Stimulated activated memory B cell treated with anti-CD40 and anti-IgM and Interleukin-4, amounts not matched to agents 10 μg/mL and 1 μg/mL and 100 μg/mL, for 72 hours (primary cell): ENCODE data around the gene SIRT2.
"Not testable (repeated sequence)": the region's sequence is repeated elsewhere in the genome, so short reads cannot be mapped to it uniquely, and the experiment has no call there.

Experiments
- ATAC-seq: fragments of 150-1000 bp; cut with Tn5 transposase; 2 replicates; pipeline ENCODE4 v1.10.0; 2021
- H3K27ac Mint-ChIP-seq: one replicate; pipeline ENCODE4 v1.8.0; 2022; ENCODE audit warnings: mild to moderate bottlenecking, mixed read lengths
- H3K27me3 Mint-ChIP-seq: one replicate; pipeline ENCODE4 v1.8.0; 2022; ENCODE audit warnings: mixed read lengths
- H3K36me3 Mint-ChIP-seq: one replicate; pipeline ENCODE4 v1.8.0; 2022; ENCODE audit warnings: mixed read lengths
- H3K4me1 Mint-ChIP-seq: one replicate; pipeline ENCODE4 v1.8.0; 2022; ENCODE audit warnings: mixed read lengths
- H3K4me3 Mint-ChIP-seq: one replicate; pipeline ENCODE4 v1.8.0; 2022; ENCODE audit warnings: mild to moderate bottlenecking, moderate library complexity, mixed read lengths
- H3K9me3 Mint-ChIP-seq: one replicate; pipeline ENCODE4 v1.8.0; 2022; ENCODE audit warnings: mixed read lengths

Gene SIRT2

GRCh38 chr19:38890686-38891085 lies 8.7 kb downstream of the SIRT2 start:
- no peak for ATAC-seq
- peaks cover 13% of the 10 kb centered on the region for H3K4me1 Mint-ChIP-seq
- no peak overlapping the region for H3K27ac Mint-ChIP-seq
- no peaks in the 10 kb centered on the region for H3K27me3 Mint-ChIP-seq
- H3K4me3 Mint-ChIP-seq, result no peak overlapping the region
- H3K9me3 Mint-ChIP-seq, result no peaks in the 10 kb centered on the region
- peaks cover 17% of the 10 kb centered on the region for H3K36me3 Mint-ChIP-seq

GRCh38 chr19:38889803-38890202 lies 9.6 kb downstream of the SIRT2 start:
- no peak overlapping the region for H3K27ac Mint-ChIP-seq
- H3K27me3 Mint-ChIP-seq, result no peaks in the 10 kb centered on the region
- peaks cover 4% of the 10 kb centered on the region for H3K4me1 Mint-ChIP-seq
- H3K9me3 Mint-ChIP-seq, result no peaks in the 10 kb centered on the region
- no peak overlapping the region for H3K4me3 Mint-ChIP-seq
- ATAC-seq, result no peak
- H3K36me3 Mint-ChIP-seq, result peaks cover 10% of the 10 kb centered on the region

GRCh38 chr19:38888876-38889275 lies 10.5 kb downstream of the SIRT2 start:
- H3K9me3 Mint-ChIP-seq, result no peaks in the 10 kb centered on the region
- peaks cover 6% of the 10 kb centered on the region for H3K36me3 Mint-ChIP-seq
- no peak overlapping the region for H3K27ac Mint-ChIP-seq

GRCh38 chr19:38884691-38885090 lies 14.7 kb downstream of the SIRT2 start:
- H3K27ac Mint-ChIP-seq, H3K4me3 Mint-ChIP-seq, H3K27me3 Mint-ChIP-seq, H3K9me3 Mint-ChIP-seq, ATAC-seq: not testable (repeated sequence)
- peaks cover 24% of the 10 kb centered on the region for H3K36me3 Mint-ChIP-seq
- peaks cover 15% of the 10 kb centered on the region for H3K4me1 Mint-ChIP-seq

More at GRCh38 chr19:38888876-38889275, 10.5 kb downstream of the SIRT2 start:
- no peak for ATAC-seq
- Mint-ChIP-seq H3K27me3 (no peaks in the 10 kb centered on the region), H3K4me3 (no peak overlapping the region), H3K4me1 (no peaks in the 10 kb centered on the region)

- peak overlapping the region; percentile 43 for H3K27ac Mint-ChIP-seq
- H3K4me1 Mint-ChIP-seq, result peaks cover 24% of the 10 kb centered on the region
- H3K9me3 Mint-ChIP-seq, result no peaks in the 10 kb centered on the region
- no peaks in the 10 kb centered on the region for H3K27me3 Mint-ChIP-seq
- no peak overlapping the region for H3K4me3 Mint-ChIP-seq
- peaks cover 19% of the 10 kb centered on the region for H3K36me3 Mint-ChIP-seq
- ATAC-seq, result no peak
Measured at GRCh38 chr19:38883286-38883685, 16.1 kb downstream of the SIRT2 start.

- ATAC-seq, result no peak
- peaks cover 46% of the 10 kb centered on the region for H3K4me1 Mint-ChIP-seq
- H3K4me3 Mint-ChIP-seq, result no peak overlapping the region
- H3K9me3 Mint-ChIP-seq, result no peaks in the 10 kb centered on the region
- no peaks in the 10 kb centered on the region for H3K27me3 Mint-ChIP-seq
- H3K27ac Mint-ChIP-seq, result peak overlapping the region; percentile 100
- H3K36me3 Mint-ChIP-seq, result peaks cover 24% of the 10 kb centered on the region
Measured at GRCh38 chr19:38880882-38881609, 18.4 kb downstream of the SIRT2 start.

- no peak for ATAC-seq
- Mint-ChIP-seq H3K9me3 (no peaks in the 10 kb centered on the region), H3K36me3 (peaks cover 27% of the 10 kb centered on the region), H3K4me1 (peaks cover 47% of the 10 kb centered on the region), H3K27me3 (no peaks in the 10 kb centered on the region), H3K27ac (peak overlapping the region; percentile 100), H3K4me3 (no peak overlapping the region)
Measured at GRCh38 chr19:38880076-38880881, 19.1 kb downstream of the SIRT2 start.

GRCh38 chr19:38879400-38879751 lies 20.0 kb downstream of the SIRT2 start:
- Mint-ChIP-seq H3K36me3 (peaks cover 27% of the 10 kb centered on the region), H3K27ac (peak overlapping the region; percentile 100), H3K27me3 (no peaks in the 10 kb centered on the region), H3K9me3 (no peaks in the 10 kb centered on the region), H3K4me1 (peaks cover 47% of the 10 kb centered on the region), H3K4me3 (no peak overlapping the region)
- ATAC-seq, result no peak

- H3K27me3 Mint-ChIP-seq, result no peaks in the 10 kb centered on the region
- peaks cover 49% of the 10 kb centered on the region for H3K4me1 Mint-ChIP-seq
- no peak for ATAC-seq
- no peaks in the 10 kb centered on the region for H3K9me3 Mint-ChIP-seq
- peaks cover 32% of the 10 kb centered on the region for H3K36me3 Mint-ChIP-seq
- peak overlapping the region; percentile 95 for H3K4me3 Mint-ChIP-seq
- peak overlapping the region; percentile 100 for H3K27ac Mint-ChIP-seq
Measured at GRCh38 chr19:38878575-38879399, 20.6 kb downstream of the SIRT2 start.

GRCh38 chr19:38877781-38878574 lies 21.4 kb downstream of the SIRT2 start, which contains the start of gene RINL:
Gene RINL, minus strand, starts transcription at chr19:38878275. Its CDS starts 1,533 bp downstream, at chr19:38876742.
- peak; percentile 90 for ATAC-seq
- Mint-ChIP-seq H3K9me3 (no peaks in the 10 kb centered on the region), H3K36me3 (peaks cover 31% of the 10 kb centered on the region), H3K4me3 (peak within 1 kb of the TSS; percentile 95), H3K27ac (peak within 1 kb of the TSS; percentile 100), H3K4me1 (peaks cover 51% of the 10 kb centered on the region), H3K27me3 (no peaks in the 10 kb centered on the region)

- ATAC-seq, result no peak
- H3K4me1 Mint-ChIP-seq, result peaks cover 56% of the 10 kb centered on the region
- no peak overlapping the region for H3K4me3 Mint-ChIP-seq
- peak overlapping the region; percentile 100 for H3K27ac Mint-ChIP-seq
- peaks cover 33% of the 10 kb centered on the region for H3K36me3 Mint-ChIP-seq
- H3K27me3 Mint-ChIP-seq, result no peaks in the 10 kb centered on the region
- no peaks in the 10 kb centered on the region for H3K9me3 Mint-ChIP-seq
Measured at GRCh38 chr19:38875656-38876395, 23.6 kb downstream of the SIRT2 start.

GRCh38 chr19:38873400-38873799 lies 26.0 kb downstream of the SIRT2 start:
- not testable (repeated sequence) for H3K27me3 Mint-ChIP-seq, ATAC-seq, H3K9me3 Mint-ChIP-seq, H3K4me3 Mint-ChIP-seq
- Mint-ChIP-seq H3K36me3 (peaks cover 45% of the 10 kb centered on the region), H3K27ac (peak overlapping the region; percentile 64), H3K4me1 (peaks cover 69% of the 10 kb centered on the region)

- Mint-ChIP-seq H3K27ac (peak overlapping the region; percentile 84), H3K4me1 (peaks cover 54% of the 10 kb centered on the region), H3K27me3 (no peaks in the 10 kb centered on the region), H3K36me3 (peaks cover 42% of the 10 kb centered on the region), H3K4me3 (peak overlapping the region; percentile 77), H3K9me3 (no peaks in the 10 kb centered on the region)
- no peak for ATAC-seq
Measured at GRCh38 chr19:38870612-38871011, 28.8 kb downstream of the SIRT2 start.
